Colonic mucosa (tissue), 4 donors: ENCODE data around the gene CD300E. TPM values are rescaled to one million over a fixed set of nuclear protein-coding genes. Genes with fewer than 3 reads are reported as not detected.
"Not testable (repeated sequence)": the region's sequence is repeated elsewhere in the genome, so short reads cannot be mapped to it uniquely, and the experiment has no call there.

ENCODE experiments used
- DNase-seq: peaks from one replicate; pipeline ENCODE4 v3.0.0-alpha.2; 2020
- H3K27ac ChIP-seq: fragments of 200-600 bp; one replicate; pipeline ENCODE4 v1.8.0; 2021
- H3K27me3 ChIP-seq: fragments of 200-600 bp; one replicate; pipeline ENCODE4 v1.8.0; 2021
- H3K36me3 ChIP-seq: fragments of 200-600 bp; one replicate; pipeline ENCODE4 v1.8.0; 2021
- H3K4me1 ChIP-seq: fragments of 200-600 bp; one replicate; pipeline ENCODE4 v1.8.0; 2021; ENCODE audit warnings: mild to moderate bottlenecking
- H3K4me3 ChIP-seq: fragments of 200-600 bp; one replicate; pipeline ENCODE4 v1.8.0; 2021
- H3K9ac ChIP-seq, 2 donors: one replicate each; pipeline ENCODE4 v1.7.0; 2013; ENCODE audit warnings: control low read depth in 2 of 2, low read depth in 2 of 2, low read length in 2 of 2
- H3K9me3 ChIP-seq: fragments of 200-600 bp; one replicate; pipeline ENCODE4 v1.8.0; 2021
- intact Hi-C: fragments of 100-400 bp; cut with DNase I; formaldehyde crosslinking; loops from one replicate; pipeline ENCODE4 v1.14.1; 2022
- total RNA-seq, 2 donors: library from RNA; stranded (reverse); fragmentation: NEBNext Ultra II Directional in 1 of 2; extraction: Animal tissue kit (Norgen Biotek cat#: 25700) in 1 of 2; gene quantifications; one replicate each; pipeline ENCODE4 v1.2.1, GENCODE V29; 2021
- TF ChIP-seq, protein P1 (sequence below): fragments of 200-600 bp; IDR thresholded peaks from one replicate; pipeline ENCODE4 v1.8.0; 2022; ENCODE audit warnings: antibody characterized with exemption, mild to moderate bottlenecking
- donor health status: healthy.
- donor health status: DM: no; HTN: no; CAD: no.
- donor health status: DM: no; HTN: no; CAD: no.

Gene CD300E
- total RNA-seq, 2 donors from 2014 or later, result 1.2 TPM; not detected in 1

- Histone ChIP-seq H3K4me1 (no peaks in the 10 kb centered on the region), H3K27me3 (no peaks in the 10 kb centered on the region), H3K9me3 (no peaks in the 10 kb centered on the region), H3K36me3 (no peaks in the 10 kb centered on the region), H3K4me3 (no peak overlapping the region), H3K9ac (no peak overlapping the region), H3K27ac (no peak overlapping the region)
- no peak for DNase-seq
- intact Hi-C loops, result no loop called here
- TF ChIP-seq, protein P1, sequence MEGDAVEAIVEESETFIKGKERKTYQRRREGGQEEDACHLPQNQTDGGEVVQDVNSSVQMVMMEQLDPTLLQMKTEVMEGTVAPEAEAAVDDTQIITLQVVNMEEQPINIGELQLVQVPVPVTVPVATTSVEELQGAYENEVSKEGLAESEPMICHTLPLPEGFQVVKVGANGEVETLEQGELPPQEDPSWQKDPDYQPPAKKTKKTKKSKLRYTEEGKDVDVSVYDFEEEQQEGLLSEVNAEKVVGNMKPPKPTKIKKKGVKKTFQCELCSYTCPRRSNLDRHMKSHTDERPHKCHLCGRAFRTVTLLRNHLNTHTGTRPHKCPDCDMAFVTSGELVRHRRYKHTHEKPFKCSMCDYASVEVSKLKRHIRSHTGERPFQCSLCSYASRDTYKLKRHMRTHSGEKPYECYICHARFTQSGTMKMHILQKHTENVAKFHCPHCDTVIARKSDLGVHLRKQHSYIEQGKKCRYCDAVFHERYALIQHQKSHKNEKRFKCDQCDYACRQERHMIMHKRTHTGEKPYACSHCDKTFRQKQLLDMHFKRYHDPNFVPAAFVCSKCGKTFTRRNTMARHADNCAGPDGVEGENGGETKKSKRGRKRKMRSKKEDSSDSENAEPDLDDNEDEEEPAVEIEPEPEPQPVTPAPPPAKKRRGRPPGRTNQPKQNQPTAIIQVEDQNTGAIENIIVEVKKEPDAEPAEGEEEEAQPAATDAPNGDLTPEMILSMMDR, result no peak
These were observed 11.9 kb upstream of the CD300E start for GRCh38 chr17:74635418-74635817.

DNA sequence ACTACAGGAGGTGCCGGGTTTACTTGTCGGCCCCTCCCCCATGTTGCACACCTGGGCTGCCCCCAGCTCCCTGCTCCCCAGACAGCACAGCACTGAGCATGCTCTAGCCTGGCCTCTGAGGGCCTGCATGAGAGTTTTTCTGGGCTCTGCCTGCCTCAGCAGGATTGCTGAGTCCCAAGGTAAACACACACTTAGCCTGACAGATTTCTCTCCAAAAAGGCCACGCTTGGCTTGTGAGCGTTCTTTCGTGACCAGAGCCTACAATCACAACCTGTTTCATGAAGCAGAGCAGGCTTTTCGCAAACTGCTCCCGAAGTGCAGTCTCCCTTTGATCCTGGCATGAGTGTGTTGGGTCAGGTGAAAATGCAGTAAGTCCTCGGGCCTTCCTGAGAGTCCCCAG, 9.8 kb upstream of the CD300E start:
- H3K9ac ChIP-seq, result no peak overlapping the region
- no peak overlapping the region for H3K27ac ChIP-seq
- TF ChIP-seq, protein P1, result no peak
- H3K4me1 ChIP-seq, result no peaks in the 10 kb centered on the region
- H3K4me3 ChIP-seq, result no peak overlapping the region
- no peak for DNase-seq
- intact Hi-C loops, result no loop called here
- no peaks in the 10 kb centered on the region for H3K36me3 ChIP-seq
- no peaks in the 10 kb centered on the region for H3K9me3 ChIP-seq
- H3K27me3 ChIP-seq, result no peaks in the 10 kb centered on the region

DNA sequence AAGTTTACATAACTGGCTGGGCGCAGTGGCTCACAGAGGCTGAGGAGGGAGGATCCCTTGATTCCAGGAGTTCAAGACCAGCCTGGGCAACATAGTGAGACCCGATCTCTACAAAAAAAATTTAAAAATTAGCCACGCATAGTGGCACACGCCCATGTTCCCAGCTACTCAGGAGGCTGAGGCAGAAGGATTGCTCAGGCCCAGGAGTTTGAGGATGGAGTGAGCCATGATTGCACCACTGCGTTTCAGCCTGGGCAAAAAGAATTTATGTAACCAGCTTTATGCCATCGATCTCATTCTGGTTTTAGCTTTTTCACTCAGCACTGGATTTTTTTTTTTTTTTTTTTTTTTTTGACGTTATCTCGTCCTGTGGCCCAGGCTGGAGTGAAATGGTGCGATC, 9.1 kb upstream of the CD300E start:
- Histone ChIP-seq H3K4me3 (no peak overlapping the region), H3K36me3 (no peaks in the 10 kb centered on the region), H3K9ac (no peak overlapping the region), H3K27ac (no peak overlapping the region), H3K27me3 (no peaks in the 10 kb centered on the region), H3K9me3 (no peaks in the 10 kb centered on the region), H3K4me1 (no peaks in the 10 kb centered on the region)
- TF ChIP-seq, protein P1, result no peak
- intact Hi-C loops, result no loop called here
- DNase-seq, result no peak

- TF ChIP-seq, protein P1, result no peak
- no peaks in the 10 kb centered on the region for H3K4me1 ChIP-seq
- no peaks in the 10 kb centered on the region for H3K9me3 ChIP-seq
- no peak overlapping the region for H3K4me3 ChIP-seq
- DNase-seq, result no peak
- H3K36me3 ChIP-seq, result no peaks in the 10 kb centered on the region
- no peak overlapping the region for H3K9ac ChIP-seq
- intact Hi-C loops, result no loop called here
- no peaks in the 10 kb centered on the region for H3K27me3 ChIP-seq
- H3K27ac ChIP-seq, result no peak overlapping the region
These were observed 8.2 kb upstream of the CD300E start for GRCh38 chr17:74631468-74632450.

DNA sequence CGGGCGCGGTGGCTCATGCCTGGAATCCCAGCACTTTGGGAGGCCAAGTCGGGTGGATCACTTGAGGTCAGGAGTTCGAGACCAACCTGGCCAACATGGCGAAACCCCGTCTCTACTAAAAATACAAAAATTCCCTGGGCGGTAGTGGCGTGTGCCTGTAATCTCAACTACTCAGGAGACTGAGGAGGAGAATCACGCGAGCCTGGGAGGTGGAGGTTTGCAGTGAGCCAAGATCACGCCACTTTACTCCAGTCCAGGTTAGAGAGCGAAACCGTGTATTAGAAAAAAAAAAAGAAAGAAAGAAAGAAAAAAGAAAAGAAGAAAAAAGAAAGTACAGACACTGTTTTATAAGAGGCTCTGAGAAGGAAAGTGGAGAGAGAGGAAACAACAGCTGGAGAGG, 6.7 kb upstream of the CD300E start:
- H3K9me3 ChIP-seq, H3K4me3 ChIP-seq, DNase-seq, H3K36me3 ChIP-seq, intact Hi-C loops, H3K27me3 ChIP-seq, H3K9ac ChIP-seq, H3K4me1 ChIP-seq, H3K27ac ChIP-seq: not testable (repeated sequence)

- TF ChIP-seq, protein P1, result no peak
- no peak overlapping the region for H3K9ac ChIP-seq
- DNase-seq, result no peak
These were observed 2.1 kb upstream of the CD300E start for GRCh38 chr17:74625661-74626060.

More at GRCh38 chr17:74625661-74626060, 2.1 kb upstream of the CD300E start:
- no peak overlapping the region for H3K27ac ChIP-seq
- H3K36me3 ChIP-seq, result no peaks in the 10 kb centered on the region
- H3K9me3 ChIP-seq, result no peaks in the 10 kb centered on the region
- intact Hi-C loops, result no loop called here
- H3K4me1 ChIP-seq, result no peaks in the 10 kb centered on the region
- H3K27me3 ChIP-seq, result no peaks in the 10 kb centered on the region
- H3K4me3 ChIP-seq, result no peak overlapping the region
